SK-N-SH treated with all-trans-retinoic acid at 6 μM for 48 hours (cell line): Measurements from ENCODE around the gene AKT1.

Experiments
- ARNTL ChIP-seq: fragments of 450-650 bp; formaldehyde crosslinking; IDR thresholded peaks from 2 replicates; pipeline ENCODE4 v1.5.0; 2020; ENCODE audit warnings: low read depth, mild to moderate bottlenecking, moderate library complexity, borderline replicate concordance
- CREB5 ChIP-seq: fragments of 250-450 bp; sonication (Bioruptor Pico); IDR thresholded peaks from 2 replicates; pipeline ENCODE4 v1.5.1; 2020; ENCODE audit warnings: low read depth, mild to moderate bottlenecking, moderate library complexity
- CSRNP3 ChIP-seq: fragments of 250-450 bp; sonication (Bioruptor Pico); IDR thresholded peaks from 2 replicates; pipeline ENCODE4 v1.5.1; 2021; ENCODE audit warnings: mild to moderate bottlenecking, moderate library complexity
- PATZ1 ChIP-seq: fragments of 250-450 bp; sonication (Bioruptor Pico); IDR thresholded peaks from 2 replicates; pipeline ENCODE4 v1.8.0; 2020; ENCODE audit warnings: mild to moderate bottlenecking, moderate library complexity, borderline replicate concordance
- POU6F1 ChIP-seq: fragments of 250-450 bp; sonication (Bioruptor Pico); IDR thresholded peaks from 2 replicates; pipeline ENCODE4 v1.8.0; 2021; ENCODE audit warnings: low read depth, mild to moderate bottlenecking, moderate library complexity, borderline replicate concordance
- RARB ChIP-seq: fragments of 250-450 bp; sonication (Bioruptor Pico); IDR thresholded peaks from 2 replicates; pipeline ENCODE4 v1.8.0; 2021; ENCODE audit warnings: mild to moderate bottlenecking, moderate library complexity
- TCF4 ChIP-seq: fragments of 250-450 bp; sonication (Bioruptor Pico); IDR thresholded peaks from 2 replicates; pipeline ENCODE4 v1.8.0; 2021; ENCODE audit warnings: mild to moderate bottlenecking, moderate library complexity, borderline replicate concordance
- TOX ChIP-seq: fragments of 250-450 bp; sonication (Bioruptor Pico); IDR thresholded peaks from 2 replicates; pipeline ENCODE4 v1.8.0; 2021; ENCODE audit warnings: mild to moderate bottlenecking, moderate library complexity, borderline replicate concordance
- ZFP3 ChIP-seq: fragments of 250-450 bp; sonication (Bioruptor Pico); IDR thresholded peaks from 2 replicates; pipeline ENCODE4 v1.5.0; 2020; ENCODE audit warnings: mild to moderate bottlenecking, moderate library complexity
- ZNF565 ChIP-seq: fragments of 450-650 bp; formaldehyde crosslinking; conservative IDR thresholded peaks from 2 replicates; pipeline ENCODE4 v1.5.0; 2020; ENCODE audit warnings: low read depth, mild to moderate bottlenecking, moderate library complexity

GRCh38 chr14:104821971-104822608 lies 26.5 kb upstream of the AKT1 start:
- TF ChIP-seq TCF4 (CRISPR knock-in tag) (no peak), RARB (CRISPR knock-in tag) (no peak), POU6F1 (CRISPR knock-in tag) (no peak), CSRNP3 (CRISPR knock-in tag) (no peak), ZFP3 (no peak), ARNTL (CRISPR knock-in tag) (no peak), ZNF565 (CRISPR knock-in tag) (no peak), TOX (CRISPR knock-in tag) (no peak), CREB5 (no peak), PATZ1 (no peak)
